GM12878 (cell line): ENCODE results near the gene LGI2. TPM values are rescaled to one million over a fixed set of nuclear protein-coding genes. Genes with fewer than 3 reads are reported as not detected.

Source experiments
- ATAC-seq: fragments of 200-7000 bp; cut with Tn5 transposase; 3 replicates; pipeline ENCODE4 v1.9.1; 2020; ENCODE audit warnings: mild to moderate bottlenecking, moderate library complexity
- BruUV-seq: library from RNA; stranded (reverse); fragments of 400-500 nt; replicated peaks from 2 replicates; lab custom pipeline; 2021; lab: Mats Ljungman, UMichigan
- CTCF ChIA-PET: fragments of 300-600 bp; sonication (Branson Sonifier 250); formaldehyde crosslinking; extraction: SDS; loops from one replicate; lab custom pipeline; 2021; ENCODE audit warnings: inconsistent platforms; lab: Yijun Ruan, JAX
- POLR2A ChIA-PET: fragments of 350-600 bp; formaldehyde crosslinking; extraction: SDS; loops from one replicate; lab custom pipeline; 2021; ENCODE audit warnings: inconsistent platforms; lab: Charles Lee
- RAD21 ChIA-PET: fragments of 300-600 bp; sonication (Branson Sonifier 250); formaldehyde crosslinking; loops from one replicate; lab custom pipeline; 2023; ENCODE audit warnings: antibody characterized with exemption; ENCODE audit not compliant: unreplicated experiment; lab: Charles Lee
- SMC1A ChIA-PET: fragments of 300-600 bp; sonication (Branson Sonifier 250); formaldehyde crosslinking; loops from one replicate; lab custom pipeline; 2023; ENCODE audit not compliant: unreplicated experiment, uncharacterized antibody; lab: Charles Lee
- DNase-seq: peaks from one replicate; pipeline ENCODE4 v3.0.0-alpha.2; 2011; ENCODE audit warnings: low read depth, low spot score
- FAIRE-seq: peaks from 3 replicates; lab custom pipeline; 2011; peaks lifted over from hg19 to GRCh38; lab: Jason Lieb, UNC
- H2AFZ ChIP-seq: 2 replicates; pipeline ENCODE4 v1.6.0; 2011; ENCODE audit warnings: low read depth, low read length, control low read depth; ENCODE audit not compliant: control insufficient read depth
- H3K27ac ChIP-seq: 2 replicates; pipeline ENCODE4 v1.5.1; 2011; ENCODE audit warnings: control low read depth; ENCODE audit not compliant: control insufficient read depth, insufficient read depth
- H3K27me3 ChIP-seq, 2 experiments: replicated peaks in 1 of 2; 2 replicates each; pipeline versions ENCODE4 v1.6.0 to v1.6.1; 2011; ENCODE audit warnings: low read length in 1 of 2; ENCODE audit not compliant: control insufficient read depth in 2 of 2, insufficient read depth in 2 of 2
- H3K36me3 ChIP-seq, 2 experiments: 2 replicates each; pipeline ENCODE4 v1.5.1; 2011; ENCODE audit warnings: low read length in 1 of 2; ENCODE audit not compliant: control insufficient read depth in 2 of 2, insufficient read depth in 2 of 2
- H3K4me1 ChIP-seq: 2 replicates; pipeline ENCODE4 v1.6.1; 2011; ENCODE audit warnings: mild to moderate bottlenecking, low read length, moderate library complexity, mixed read lengths; ENCODE audit not compliant: control insufficient read depth, insufficient read depth
- H3K4me2 ChIP-seq: 2 replicates; pipeline ENCODE4 v1.6.0; 2011; ENCODE audit warnings: control low read depth; ENCODE audit not compliant: control insufficient read depth, insufficient read depth
- H3K4me3 ChIP-seq: fragments of 200-600 bp; sonication (generic); 2 replicates; pipeline ENCODE4 v1.5.1; 2016
- H3K79me2 ChIP-seq: 2 replicates; pipeline ENCODE4 v1.6.0; 2011; ENCODE audit warnings: low read length; ENCODE audit not compliant: control insufficient read depth, insufficient read depth
- H3K9ac ChIP-seq: 2 replicates; pipeline ENCODE4 v1.8.0; 2011; ENCODE audit warnings: low read length, control low read depth, mixed read lengths; ENCODE audit not compliant: control insufficient read depth, insufficient read depth
- H3K9me3 ChIP-seq: replicated peaks from 3 replicates; pipeline ENCODE4 v1.5.1; 2011; ENCODE audit warnings: mild to moderate bottlenecking, low read length; ENCODE audit not compliant: control insufficient read depth, insufficient read depth
- H4K20me1 ChIP-seq: 2 replicates; pipeline ENCODE4 v1.6.0; 2011; ENCODE audit not compliant: control insufficient read depth, insufficient read depth
- ATF7 ChIP-seq: fragments of 450-650 bp; IDR thresholded peaks from 2 replicates; pipeline ENCODE4 v1.6.1; 2016; ENCODE audit warnings: low read depth, mild to moderate bottlenecking
- IKZF2 ChIP-seq, 2 experiments: fragments of 450-650 bp; IDR thresholded peaks; 2 replicates each; pipeline ENCODE4 v1.6.1; 2017; ENCODE audit warnings: mild to moderate bottlenecking in 2 of 2, moderate library complexity in 2 of 2
- NFIC ChIP-seq: IDR thresholded peaks from 2 replicates; pipeline ENCODE4 v1.6.1; 2012; ENCODE audit warnings: low read depth, mild to moderate bottlenecking, inconsistent platforms, low read length, moderate library complexity
- NFYA ChIP-seq: IDR thresholded peaks from 2 replicates; pipeline ENCODE4 v1.6.1; 2011; ENCODE audit warnings: low read depth, mild to moderate bottlenecking, low read length, improper control_type of control experiment, borderline replicate concordance
- SREBF1 ChIP-seq: IDR thresholded peaks from 2 replicates; pipeline ENCODE4 v1.6.1; 2012; ENCODE audit warnings: mild to moderate bottlenecking, low read length
- ZBED1 ChIP-seq: IDR thresholded peaks from 2 replicates; pipeline ENCODE4 v1.6.1; 2016; ENCODE audit warnings: borderline replicate concordance
- ZNF274 ChIP-seq: IDR thresholded peaks from one replicate; pipeline ENCODE4 v1.8.0; 2011; ENCODE audit not compliant: insufficient read length, insufficient read depth
- WGBS: methylation state at CpG from one replicate; pipeline ENCODE4 v1.1.6; 2016; ENCODE audit warnings: low lambda C conversion rate; ENCODE audit not compliant: insufficient replicate concordance, insufficient coverage; ENCODE audit errors: missing lambda C conversion rate; 5-methylcytosine and 5-hydroxymethylcytosine counted together
- in situ Hi-C: fragments of 300-500 bp; cut with MboI; formaldehyde crosslinking; loops from 9 replicates; pipeline ENCODE4 v1.14.3; 2018; ENCODE audit warnings: mixed read lengths
- intact Hi-C: fragments of 100-400 bp; cut with micrococcal nuclease; formaldehyde crosslinking; loops from one replicate; pipeline ENCODE4 v1.14.2; 2022; ENCODE audit not compliant: unreplicated experiment
- polyA plus RNA-seq, 11 experiments: library from polyadenylated mRNA; depleted of rRNA in 4 of 11; unstranded in 6 of 11; stranded (reverse) in 5 of 11; fragments of >200 nt; fragmentation: Nextera tagmentation in 4 of 11; fragmentation: Illumina TruSeq in 1 of 11; extraction: Ambion mirVana in 4 of 11; extraction: Trizol in 1 of 11; gene quantifications; 1 replicate in 1 of 11; 2 replicates in 10 of 11; pipeline versions ENCODE4 v1.2.1 to v1.2.3, GENCODE V29; 2011 to 2016; ENCODE audit warnings: inconsistent platforms in 2 of 11, missing spikeins in 2 of 11, low read depth in 1 of 11
- total RNA-seq, 4 experiments: library from RNA; depleted of rRNA in 3 of 4; stranded (reverse); fragments of >200 nt in 3 of 4; fragmentation: Illumina TruSeq in 1 of 4; extraction: Trizol in 1 of 4; gene quantifications; 2 replicates each; pipeline versions ENCODE4 v1.2.1 to v1.2.3, GENCODE V29; 2013 to 2021
- TF ChIP-seq, protein P1 (sequence below): fragments of 450-650 bp; IDR thresholded peaks from 2 replicates; pipeline ENCODE4 v1.6.1; 2017; ENCODE audit warnings: mild to moderate bottlenecking, low read depth, inconsistent platforms; ENCODE audit not compliant: poor library complexity, severe bottlenecking
- TF ChIP-seq, protein P2 (sequence below): fragments of 450-650 bp; IDR thresholded peaks from 2 replicates; pipeline ENCODE4 v1.6.1; 2018; ENCODE audit warnings: mild to moderate bottlenecking, low read depth, moderate library complexity; ENCODE audit not compliant: partially characterized antibody
- TF ChIP-seq, protein P3 (sequence below): fragments of 450-650 bp; IDR thresholded peaks from 2 replicates; pipeline ENCODE4 v1.6.1; 2017; ENCODE audit warnings: borderline replicate concordance

LGI2 gene
- total and polyA plus RNA-seq, 10 of the 15 experiments (the other 5 are each of a cell fraction or from before 2014, with no cell fraction given) = not detected

DNA sequence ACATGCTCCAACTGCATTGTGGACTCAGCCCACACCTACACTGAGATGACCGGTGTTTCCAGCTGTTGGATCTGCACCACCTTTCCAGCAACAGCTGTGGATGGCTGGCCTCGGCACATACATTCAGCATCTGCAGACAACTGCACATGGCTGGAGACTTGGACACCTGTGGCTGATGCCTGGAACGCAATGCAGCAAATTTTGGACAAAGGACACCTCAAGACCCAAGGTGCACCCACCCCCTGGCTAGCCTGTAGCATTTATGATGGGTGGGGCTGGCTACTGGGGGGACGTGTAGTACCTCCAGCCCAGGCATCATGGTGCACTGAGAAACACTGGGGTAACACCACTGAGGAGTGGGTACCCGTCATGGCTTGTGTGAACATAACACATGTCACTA is 60.6 kb downstream of the LGI2 start:
- no peak for ATAC-seq
- no peak for FAIRE-seq
- Histone ChIP-seq H4K20me1 (no peaks in the 10 kb centered on the region), H3K4me2 (no peak overlapping the region), H3K36me3 (no peaks in the 10 kb centered on the region), H3K4me3 (no peak overlapping the region), H3K9me3 (no peaks in the 10 kb centered on the region; the same call in 2 of the 3 replicates), H3K27ac (no peak overlapping the region), H3K79me2 (no peaks in the 10 kb centered on the region), H3K27me3 (no peaks in the 10 kb centered on the region), H3K4me1 (no peaks in the 10 kb centered on the region), H3K9ac (no peak overlapping the region), H2AFZ (no peak overlapping the region)
- ChIA-PET CTCF (interaction anchor here (1.2 kb wide), 1 partner anchor 10 kb away, joined by 5 read pairs; no protein-coding TSS in a partner anchor), SMC1A (no interaction called here), RAD21 (no interaction called here), POLR2A (no interaction called here)
- in situ Hi-C loops (no loop called here), intact Hi-C loops (no loop called here)
- no peak for DNase-seq
- TF ChIP-seq ZNF274 = no peak
- no peak for TF ChIP-seq NFIC
- TF ChIP-seq, protein P1, sequence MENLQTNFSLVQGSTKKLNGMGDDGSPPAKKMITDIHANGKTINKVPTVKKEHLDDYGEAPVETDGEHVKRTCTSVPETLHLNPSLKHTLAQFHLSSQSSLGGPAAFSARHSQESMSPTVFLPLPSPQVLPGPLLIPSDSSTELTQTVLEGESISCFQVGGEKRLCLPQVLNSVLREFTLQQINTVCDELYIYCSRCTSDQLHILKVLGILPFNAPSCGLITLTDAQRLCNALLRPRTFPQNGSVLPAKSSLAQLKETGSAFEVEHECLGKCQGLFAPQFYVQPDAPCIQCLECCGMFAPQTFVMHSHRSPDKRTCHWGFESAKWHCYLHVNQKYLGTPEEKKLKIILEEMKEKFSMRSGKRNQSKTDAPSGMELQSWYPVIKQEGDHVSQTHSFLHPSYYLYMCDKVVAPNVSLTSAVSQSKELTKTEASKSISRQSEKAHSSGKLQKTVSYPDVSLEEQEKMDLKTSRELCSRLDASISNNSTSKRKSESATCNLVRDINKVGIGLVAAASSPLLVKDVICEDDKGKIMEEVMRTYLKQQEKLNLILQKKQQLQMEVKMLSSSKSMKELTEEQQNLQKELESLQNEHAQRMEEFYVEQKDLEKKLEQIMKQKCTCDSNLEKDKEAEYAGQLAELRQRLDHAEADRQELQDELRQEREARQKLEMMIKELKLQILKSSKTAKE = no peak
- WGBS = 20% methylated on average over 5 of the region's 5 CpGs
- no TSS peak for BruUV-seq

DNA sequence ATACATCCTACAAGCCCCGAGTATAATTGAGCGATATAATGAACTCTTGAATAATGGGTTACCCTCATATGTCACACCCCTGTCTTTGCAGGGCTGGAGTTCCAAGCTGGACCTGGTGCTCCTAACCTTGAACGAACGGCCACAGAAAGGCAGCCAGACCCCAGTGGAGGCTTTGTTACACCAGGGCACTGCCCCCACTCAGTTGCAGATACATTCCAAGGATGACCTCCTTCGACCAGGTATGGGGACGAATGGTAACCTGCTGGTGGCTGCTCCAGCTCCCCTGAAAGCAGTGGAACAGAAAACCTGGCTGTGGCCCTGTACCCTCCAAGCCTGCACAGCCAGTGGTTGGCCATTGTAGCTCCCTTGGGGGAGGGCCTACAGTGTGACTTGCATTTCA is 61.3 kb downstream of the LGI2 start:
- H3K4me3 ChIP-seq = no peak overlapping the region
- ChIA-PET CTCF (interaction anchor here (1.2 kb wide), 1 partner anchor 11 kb away, joined by 5 read pairs; no protein-coding TSS in a partner anchor), POLR2A (no interaction called here), RAD21 (no interaction called here)
- DNase-seq (no peak), ATAC-seq (no peak), FAIRE-seq (no peak)
- H3K36me3 ChIP-seq = no peaks in the 10 kb centered on the region
- BruUV-seq = no TSS peak
- no peaks in the 10 kb centered on the region for H3K27me3 ChIP-seq
- no peak overlapping the region for H3K9ac ChIP-seq
- no peak overlapping the region for H2AFZ ChIP-seq
- no peaks in the 10 kb centered on the region for H3K4me1 ChIP-seq
- no peak overlapping the region for H3K27ac ChIP-seq
- TF ChIP-seq, protein P2, sequence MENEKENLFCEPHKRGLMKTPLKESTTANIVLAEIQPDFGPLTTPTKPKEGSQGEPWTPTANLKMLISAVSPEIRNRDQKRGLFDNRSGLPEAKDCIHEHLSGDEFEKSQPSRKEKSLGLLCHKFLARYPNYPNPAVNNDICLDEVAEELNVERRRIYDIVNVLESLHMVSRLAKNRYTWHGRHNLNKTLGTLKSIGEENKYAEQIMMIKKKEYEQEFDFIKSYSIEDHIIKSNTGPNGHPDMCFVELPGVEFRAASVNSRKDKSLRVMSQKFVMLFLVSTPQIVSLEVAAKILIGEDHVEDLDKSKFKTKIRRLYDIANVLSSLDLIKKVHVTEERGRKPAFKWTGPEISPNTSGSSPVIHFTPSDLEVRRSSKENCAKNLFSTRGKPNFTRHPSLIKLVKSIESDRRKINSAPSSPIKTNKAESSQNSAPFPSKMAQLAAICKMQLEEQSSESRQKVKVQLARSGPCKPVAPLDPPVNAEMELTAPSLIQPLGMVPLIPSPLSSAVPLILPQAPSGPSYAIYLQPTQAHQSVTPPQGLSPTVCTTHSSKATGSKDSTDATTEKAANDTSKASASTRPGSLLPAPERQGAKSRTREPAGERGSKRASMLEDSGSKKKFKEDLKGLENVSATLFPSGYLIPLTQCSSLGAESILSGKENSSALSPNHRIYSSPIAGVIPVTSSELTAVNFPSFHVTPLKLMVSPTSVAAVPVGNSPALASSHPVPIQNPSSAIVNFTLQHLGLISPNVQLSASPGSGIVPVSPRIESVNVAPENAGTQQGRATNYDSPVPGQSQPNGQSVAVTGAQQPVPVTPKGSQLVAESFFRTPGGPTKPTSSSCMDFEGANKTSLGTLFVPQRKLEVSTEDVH = no peak
- TF ChIP-seq, protein P3, sequence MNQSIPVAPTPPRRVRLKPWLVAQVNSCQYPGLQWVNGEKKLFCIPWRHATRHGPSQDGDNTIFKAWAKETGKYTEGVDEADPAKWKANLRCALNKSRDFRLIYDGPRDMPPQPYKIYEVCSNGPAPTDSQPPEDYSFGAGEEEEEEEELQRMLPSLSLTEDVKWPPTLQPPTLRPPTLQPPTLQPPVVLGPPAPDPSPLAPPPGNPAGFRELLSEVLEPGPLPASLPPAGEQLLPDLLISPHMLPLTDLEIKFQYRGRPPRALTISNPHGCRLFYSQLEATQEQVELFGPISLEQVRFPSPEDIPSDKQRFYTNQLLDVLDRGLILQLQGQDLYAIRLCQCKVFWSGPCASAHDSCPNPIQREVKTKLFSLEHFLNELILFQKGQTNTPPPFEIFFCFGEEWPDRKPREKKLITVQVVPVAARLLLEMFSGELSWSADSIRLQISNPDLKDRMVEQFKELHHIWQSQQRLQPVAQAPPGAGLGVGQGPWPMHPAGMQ = no peak
- TF ChIP-seq ZBED1 (no peak), IKZF2 (IDR thresholded peaks at IDR 0.05) (no peak), SREBF1 (no peak), NFYA (no peak), ATF7 (no peak)
- TF ChIP-seq, all 136 proteins: peak for 0
- no peaks in the 10 kb centered on the region; the same call in 2 of the 3 replicates for H3K9me3 ChIP-seq
- H3K79me2 ChIP-seq = no peaks in the 10 kb centered on the region
- 7% methylated on average over 6 of the region's 6 CpGs for WGBS
- no peaks in the 10 kb centered on the region for H4K20me1 ChIP-seq
- SMC1A ChIA-PET = no interaction called here
- in situ Hi-C loops (no loop called here), intact Hi-C loops (no loop called here)
- H3K4me2 ChIP-seq = no peak overlapping the region
